Activated CD4-positive, alpha-beta memory T cell treated with anti-CD3 and anti-CD28 coated beads, Interleukin-2, amount 10 ng/mL, durations not matched to agents 7 days and 5 days (primary cell): Measurements from ENCODE around the gene ZSWIM3. TPM values are rescaled to one million over a fixed set of nuclear protein-coding genes. Genes with fewer than 3 reads are reported as not detected.
"Not testable (repeated sequence)": the region's sequence is repeated elsewhere in the genome, so short reads cannot be mapped to it uniquely, and the experiment has no call there.

ENCODE experiments used
- CTCF ChIA-PET: fragments of 350-600 bp; sonication (Branson Sonifier 250); formaldehyde crosslinking; loops from one replicate; lab custom pipeline; 2021; ENCODE audit warnings: antibody characterized with exemption, inconsistent platforms; lab: Charles Lee
- POLR2A ChIA-PET: fragments of 350-600 bp; sonication (Branson Sonifier 250); formaldehyde crosslinking; loops from one replicate; lab custom pipeline; 2021; ENCODE audit warnings: antibody characterized with exemption; lab: Charles Lee
- DNase-seq: peaks from one replicate; pipeline ENCODE4 v3.0.0-alpha.2; 2020
- H3K27ac Mint-ChIP-seq: one replicate; pipeline ENCODE4 v1.8.0; 2021; ENCODE audit warnings: mild to moderate bottlenecking, mixed read lengths
- H3K27me3 Mint-ChIP-seq: one replicate; pipeline ENCODE4 v1.8.0; 2021; ENCODE audit warnings: mixed read lengths
- H3K36me3 Mint-ChIP-seq: one replicate; pipeline ENCODE4 v1.8.0; 2021; ENCODE audit warnings: low read depth, mixed read lengths
- H3K4me1 Mint-ChIP-seq: one replicate; pipeline ENCODE4 v1.8.0; 2021; ENCODE audit warnings: mixed read lengths
- H3K4me3 Mint-ChIP-seq: one replicate; pipeline ENCODE4 v1.8.0; 2021; ENCODE audit warnings: mild to moderate bottlenecking, mixed read lengths
- H3K9me3 Mint-ChIP-seq: one replicate; pipeline ENCODE4 v1.8.0; 2021; ENCODE audit warnings: mixed read lengths
- total RNA-seq, 2 experiments: library from RNA; stranded (reverse); gene quantifications; one replicate each; pipeline ENCODE4 v1.2.3, GENCODE V29; 2021

ZSWIM3 gene
- total RNA-seq, 2 experiments from 2014 or later = 5.5 to 5.7 TPM

GRCh38 chr20:45821947-45822346 lies 35.5 kb upstream of the ZSWIM3 start:
- no peak for DNase-seq
- Mint-ChIP-seq H3K9me3 (no peaks in the 10 kb centered on the region), H3K4me3 (no peak overlapping the region), H3K4me1 (peaks cover 16% of the 10 kb centered on the region), H3K36me3 (peaks cover 6% of the 10 kb centered on the region), H3K27ac (no peak overlapping the region), H3K27me3 (peaks cover 30% of the 10 kb centered on the region)
- POLR2A ChIA-PET = interaction anchor here (1.0 to 5.3 kb wide), 6 partner anchors 9 to 126 kb away, joined by 3 to 30 read pairs (median 4); partner anchors contain the start of genes SNX21 and UBE2C
- CTCF ChIA-PET = interaction anchor here (0.5 to 2.0 kb wide), 7 partner anchors 8 to 148 kb away, joined by 3 to 6 read pairs (median 4); partner anchors contain the start of gene PCIF1

DNA sequence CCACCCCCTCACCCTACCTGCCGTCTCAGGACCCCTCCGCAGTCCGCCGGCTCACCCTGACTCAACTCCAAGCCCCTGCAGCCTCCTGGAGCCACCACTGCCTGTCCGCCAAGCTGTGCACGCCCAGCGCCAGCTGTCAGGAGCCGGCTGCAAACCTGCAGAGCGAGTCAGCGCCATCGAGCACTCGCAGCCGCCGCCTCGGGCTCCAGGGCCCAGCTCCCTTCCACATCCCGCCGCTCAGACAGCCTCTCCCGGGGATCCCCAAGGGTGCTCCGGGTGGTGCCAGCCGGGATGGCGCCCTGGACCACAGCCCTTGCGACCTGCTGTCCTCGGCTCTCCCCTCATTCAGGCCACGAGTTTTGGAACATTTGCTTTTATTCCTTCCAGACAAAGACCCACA lies 34.6 kb upstream of the ZSWIM3 start:
- no peak overlapping the region for H3K4me3 Mint-ChIP-seq
- H3K27me3 Mint-ChIP-seq = peaks cover 30% of the 10 kb centered on the region

DNA sequence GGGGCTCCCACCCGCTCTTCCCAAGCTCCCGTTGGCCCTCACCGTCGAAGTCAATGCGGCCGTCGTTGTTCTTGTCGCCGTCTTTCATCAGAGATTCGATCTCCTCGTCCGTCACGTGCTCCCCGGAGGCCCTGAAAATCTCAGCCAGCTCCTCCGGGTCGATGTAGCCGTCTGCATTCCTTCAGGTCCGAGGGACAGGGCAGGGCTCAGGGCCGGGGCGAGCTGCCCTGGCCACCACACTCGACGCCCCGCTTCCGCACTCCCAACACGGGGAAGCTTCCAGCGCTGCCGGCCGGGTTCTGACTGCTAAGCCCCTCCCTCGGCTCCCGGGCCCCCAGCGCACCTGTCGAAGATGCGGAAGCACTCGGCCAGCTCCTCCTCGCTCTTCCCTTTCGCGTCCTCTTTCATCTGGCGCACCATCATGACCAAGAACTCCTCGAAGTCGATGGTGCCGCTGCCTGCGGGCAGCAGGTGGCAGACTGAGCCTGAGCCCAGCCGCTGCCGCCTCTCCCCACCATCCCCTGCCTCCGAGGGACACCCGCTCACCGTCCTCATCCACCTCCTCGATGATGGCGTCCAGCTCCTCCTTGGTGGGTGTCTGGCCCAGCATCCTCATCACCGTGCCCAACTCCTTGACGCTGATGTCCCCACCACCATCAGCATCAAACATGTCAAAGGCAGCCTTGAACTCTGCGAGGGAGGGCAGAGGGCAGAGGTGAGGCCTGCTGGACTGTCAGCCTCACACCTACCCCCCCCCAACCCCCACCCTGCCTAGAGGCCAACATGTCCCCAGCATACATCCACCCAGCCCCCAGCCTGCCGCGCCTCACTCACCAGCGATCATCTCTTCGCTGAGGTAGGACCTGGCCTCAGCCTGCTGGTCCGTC lies 33.2 kb upstream of the ZSWIM3 start:
- no peak overlapping the region for H3K27ac Mint-ChIP-seq

More for the DNA sequence above, 34.6 kb upstream of the ZSWIM3 start:
- no peak for DNase-seq
- peaks cover 16% of the 10 kb centered on the region for H3K4me1 Mint-ChIP-seq
- no peaks in the 10 kb centered on the region for H3K9me3 Mint-ChIP-seq
- POLR2A ChIA-PET = interaction anchor here (1.0 to 5.3 kb wide), 6 partner anchors 10 to 125 kb away, joined by 3 to 30 read pairs (median 4); partner anchors contain the start of genes SNX21 and UBE2C
- H3K36me3 Mint-ChIP-seq = no peaks in the 10 kb centered on the region
- H3K27ac Mint-ChIP-seq = no peak overlapping the region
- CTCF ChIA-PET = interaction anchor here (1.4 to 2.0 kb wide), 3 partner anchors 10 to 111 kb away, joined by 3 to 6 read pairs (median 3); partner anchors contain the start of gene PCIF1

DNA sequence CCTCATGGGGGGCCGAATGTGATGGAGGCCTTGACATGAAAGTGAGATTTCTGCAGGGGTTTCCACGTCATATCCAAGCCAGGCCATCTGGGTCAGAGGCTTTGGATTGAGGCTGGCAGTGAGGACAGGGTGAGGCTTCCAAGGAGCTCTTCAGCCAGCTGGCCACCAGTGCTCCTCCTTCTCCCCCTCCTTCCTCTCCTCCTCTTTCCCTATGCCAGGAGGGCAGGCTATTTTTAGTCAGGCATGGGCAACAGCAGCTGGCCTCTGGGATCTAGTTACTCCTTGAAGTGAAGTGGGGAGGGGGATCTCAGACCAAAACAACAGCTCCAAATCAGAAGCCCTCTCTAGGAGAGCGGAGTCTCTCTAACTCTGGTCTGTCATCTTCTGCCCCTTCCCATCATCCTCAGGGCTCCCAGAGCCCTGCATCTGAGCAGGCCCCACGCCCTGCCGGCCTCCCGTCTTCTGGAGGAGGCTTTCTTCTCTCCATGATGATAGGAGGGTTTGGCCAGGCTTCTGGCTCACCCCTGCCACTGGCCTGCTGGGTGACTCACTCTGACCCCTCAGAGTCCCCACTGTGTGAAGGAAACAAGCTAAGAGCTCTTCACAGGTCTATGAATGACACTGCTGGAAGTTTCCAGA lies 30.9 kb upstream of the ZSWIM3 start:
- H3K9me3 Mint-ChIP-seq = no peaks in the 10 kb centered on the region
- H3K36me3 Mint-ChIP-seq = no peaks in the 10 kb centered on the region
- CTCF ChIA-PET = interaction anchor here (2.0 kb wide), 1 partner anchor 11 kb away, joined by 5 read pairs; no protein-coding TSS in a partner anchor
- no peak for DNase-seq
- POLR2A ChIA-PET = interaction anchor here (0.7 to 3.6 kb wide), 3 partner anchors 9 to 145 kb away, joined by 3 to 15 read pairs (median 6); partner anchors contain the start of gene ZNF335
- H3K4me1 Mint-ChIP-seq = peaks cover 16% of the 10 kb centered on the region
- H3K27ac Mint-ChIP-seq = no peak overlapping the region
- peaks cover 32% of the 10 kb centered on the region for H3K27me3 Mint-ChIP-seq
- no peak overlapping the region for H3K4me3 Mint-ChIP-seq

More for the DNA sequence above, 33.2 kb upstream of the ZSWIM3 start:
- ChIA-PET POLR2A (interaction anchor here (0.8 to 5.3 kb wide), 9 partner anchors 11 to 147 kb away, joined by 3 to 30 read pairs (median 5); partner anchors contain the start of genes ACOT8, CTSA, NEURL2 and PCIF1), CTCF (interaction anchor here (0.6 to 2.1 kb wide), 18 partner anchors 9 to 190 kb away, joined by 3 to 11 read pairs (median 4); partner anchors contain the start of genes SNX21, ZNF335 and ZSWIM1)
- Mint-ChIP-seq H3K9me3 (no peaks in the 10 kb centered on the region), H3K4me3 (peak overlapping the region; percentile 66), H3K27me3 (peaks cover 30% of the 10 kb centered on the region), H3K36me3 (no peaks in the 10 kb centered on the region), H3K4me1 (peaks cover 16% of the 10 kb centered on the region)
- DNase-seq = peak; percentile 59

DNA sequence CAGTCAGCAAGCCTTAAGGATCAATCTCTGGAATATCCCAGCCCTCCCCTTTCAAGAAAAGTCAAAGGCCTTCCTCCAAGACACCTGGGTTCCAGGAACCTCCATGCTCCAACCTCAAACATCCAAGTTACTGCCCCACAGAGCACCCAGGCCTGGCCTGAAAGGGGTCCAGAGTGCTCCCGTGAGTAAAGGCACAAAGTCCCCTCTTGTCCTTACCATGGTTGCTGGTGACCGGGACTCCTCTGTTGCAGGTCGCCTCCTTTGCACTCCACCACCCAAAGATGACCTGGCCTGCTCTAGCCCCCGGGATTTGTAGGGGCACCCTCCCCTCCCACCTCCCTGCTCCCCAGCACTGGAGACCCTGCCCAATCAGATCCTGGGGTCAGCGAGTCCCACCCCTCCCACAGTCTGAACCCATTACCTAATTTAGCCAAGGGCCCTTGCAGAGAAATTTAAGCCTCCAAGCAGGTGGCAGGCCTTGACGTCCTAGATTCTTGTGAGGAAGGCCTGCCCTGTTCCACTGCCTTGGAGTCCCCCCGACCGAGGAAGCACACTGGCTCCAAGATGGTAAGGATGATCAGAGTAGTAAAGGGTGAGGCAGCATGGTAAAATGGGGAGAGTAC lies 30.3 kb upstream of the ZSWIM3 start, which contains the start of gene TNNC2:
TSS of gene TNNC2 (minus strand) at position 283 of the 623 bp plus-strand sequence. CDS start at position 219, 64 bp downstream.
- H3K27ac Mint-ChIP-seq = no peak within 1 kb of the TSS

DNA sequence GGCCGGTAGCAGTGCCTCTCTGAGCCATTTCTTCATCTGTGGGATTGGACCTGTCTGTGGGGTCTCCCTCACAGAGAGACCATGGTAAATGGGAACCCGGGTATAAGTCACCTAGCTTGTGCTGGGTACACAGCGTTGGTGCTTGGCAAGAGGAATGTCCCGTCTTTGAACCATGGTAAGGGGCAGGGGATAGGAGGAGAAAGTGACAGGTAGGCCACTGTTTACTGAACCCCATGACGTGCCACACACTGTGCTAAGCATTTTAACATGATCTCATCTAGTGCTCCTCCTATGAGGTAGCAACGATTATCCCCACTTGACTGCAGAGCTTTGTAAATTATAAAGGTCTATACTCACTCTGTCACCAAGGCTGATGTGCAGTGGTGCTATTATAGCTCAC lies 29.7 kb upstream of the ZSWIM3 start:
- Mint-ChIP-seq H3K4me1 (peaks cover 16% of the 10 kb centered on the region), H3K4me3 (no peak overlapping the region)
- POLR2A ChIA-PET = interaction anchor here (2.0 kb wide), 1 partner anchor 10 kb away, joined by 6 read pairs; no protein-coding TSS in a partner anchor

More for the DNA sequence above, 30.3 kb upstream of the ZSWIM3 start, which contains the start of gene TNNC2:
- H3K4me3 Mint-ChIP-seq = no peak within 1 kb of the TSS
- POLR2A ChIA-PET = interaction anchor here (2.0 to 3.6 kb wide), 2 partner anchors 10 to 144 kb away, joined by 6 to 15 read pairs; partner anchors contain the start of gene ZNF335
- H3K27me3 Mint-ChIP-seq = peaks cover 33% of the 10 kb centered on the region
- no peak for DNase-seq
- CTCF ChIA-PET = interaction anchor here (1.0 kb wide), 1 partner anchor 29 kb away, joined by 3 read pairs; no protein-coding TSS in a partner anchor
- H3K4me1 Mint-ChIP-seq = peaks cover 16% of the 10 kb centered on the region
- H3K36me3 Mint-ChIP-seq = no peaks in the 10 kb centered on the region
- H3K9me3 Mint-ChIP-seq = no peaks in the 10 kb centered on the region

GRCh38 chr20:45828589-45828988 lies 28.8 kb upstream of the ZSWIM3 start:
- ChIA-PET POLR2A (no interaction called here), CTCF (interaction anchor here (0.6 to 1.0 kb wide), 2 partner anchors 30 to 733 kb away, joined by 3 read pairs; no protein-coding TSS in a partner anchor)
- peaks cover 19% of the 10 kb centered on the region for H3K4me1 Mint-ChIP-seq

More for the DNA sequence above, 29.7 kb upstream of the ZSWIM3 start:
- Mint-ChIP-seq H3K9me3 (no peaks in the 10 kb centered on the region), H3K27me3 (peaks cover 28% of the 10 kb centered on the region), H3K36me3 (no peaks in the 10 kb centered on the region), H3K27ac (no peak overlapping the region)
- no peak for DNase-seq
- CTCF ChIA-PET = interaction anchor here (1.0 kb wide), 1 partner anchor 29 kb away, joined by 3 read pairs; no protein-coding TSS in a partner anchor

DNA sequence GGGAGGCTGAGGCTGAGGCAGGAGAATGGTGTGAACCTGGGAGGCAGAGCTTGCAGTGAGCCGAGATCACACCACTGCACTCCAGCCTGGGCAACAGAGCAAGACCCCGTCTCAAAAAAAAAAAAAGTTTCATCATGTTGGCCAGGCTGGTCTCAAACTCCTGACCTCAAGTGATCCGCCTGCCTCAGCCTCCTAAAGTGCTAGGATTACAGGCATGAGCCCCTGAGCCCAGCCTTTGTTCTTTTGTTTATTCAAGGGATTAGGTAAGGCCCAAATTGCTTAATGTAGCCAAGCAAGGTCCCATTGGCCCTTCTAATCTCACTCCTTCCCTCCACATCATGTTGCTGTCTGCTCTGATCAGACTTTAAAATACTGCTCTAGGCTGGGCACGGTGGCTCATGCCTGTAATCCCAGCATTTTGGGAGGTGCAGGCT lies 27.7 kb upstream of the ZSWIM3 start:
- H3K9me3 Mint-ChIP-seq, CTCF ChIA-PET, DNase-seq, H3K4me3 Mint-ChIP-seq, H3K36me3 Mint-ChIP-seq, H3K27ac Mint-ChIP-seq, POLR2A ChIA-PET: not testable (repeated sequence)
- Mint-ChIP-seq H3K27me3 (peaks cover 16% of the 10 kb centered on the region), H3K4me1 (peaks cover 14% of the 10 kb centered on the region)

More at GRCh38 chr20:45828589-45828988, 28.8 kb upstream of the ZSWIM3 start:
- Mint-ChIP-seq H3K4me3 (no peak overlapping the region), H3K36me3 (no peaks in the 10 kb centered on the region), H3K9me3 (no peaks in the 10 kb centered on the region), H3K27ac (no peak overlapping the region), H3K27me3 (peaks cover 25% of the 10 kb centered on the region)
- DNase-seq = no peak

- no peaks in the 10 kb centered on the region for H3K36me3 Mint-ChIP-seq
- ChIA-PET CTCF (interaction anchor here (1.4 to 1.8 kb wide), 3 partner anchors 8 to 138 kb away, joined by 3 to 5 read pairs (median 5); partner anchors contain the start of gene PCIF1), POLR2A (interaction anchor here (0.7 to 4.2 kb wide), 5 partner anchors 9 to 102 kb away, joined by 3 to 21 read pairs (median 6); partner anchors contain the start of gene PCIF1)
- peak overlapping the region; percentile 57 for H3K4me3 Mint-ChIP-seq
- H3K9me3 Mint-ChIP-seq = no peaks in the 10 kb centered on the region
- H3K4me1 Mint-ChIP-seq = peaks cover 19% of the 10 kb centered on the region
- no peak overlapping the region for H3K27ac Mint-ChIP-seq
- no peak for DNase-seq
- H3K27me3 Mint-ChIP-seq = peaks cover 13% of the 10 kb centered on the region
Observed at GRCh38 chr20:45832619-45833018, 24.8 kb upstream of the ZSWIM3 start.

GRCh38 chr20:45833030-45833882 lies 24.2 kb upstream of the ZSWIM3 start, which contains the start of gene SNX21:
Gene SNX21, plus strand, starts transcription at chr20:45833799. Its CDS starts 121 bp downstream, at chr20:45833920.
- POLR2A ChIA-PET = interaction anchor here (0.7 to 4.2 kb wide), 7 partner anchors 8 to 101 kb away, joined by 3 to 21 read pairs (median 6); partner anchors contain the start of gene PCIF1
- CTCF ChIA-PET = interaction anchor here (0.5 to 1.8 kb wide), 6 partner anchors 9 to 137 kb away, joined by 3 to 5 read pairs (median 4); partner anchors contain the start of gene PCIF1
- H3K4me3 Mint-ChIP-seq = peak within 1 kb of the TSS; percentile 57

More at GRCh38 chr20:45833030-45833882, 24.2 kb upstream of the ZSWIM3 start, which contains the start of gene SNX21:
- no peaks in the 10 kb centered on the region for H3K9me3 Mint-ChIP-seq
- H3K27ac Mint-ChIP-seq = no peak within 1 kb of the TSS
- peak; percentile 32 for DNase-seq
- H3K27me3 Mint-ChIP-seq = peaks cover 13% of the 10 kb centered on the region
- H3K36me3 Mint-ChIP-seq = no peaks in the 10 kb centered on the region
- peaks cover 19% of the 10 kb centered on the region for H3K4me1 Mint-ChIP-seq
